ENCODE measurements around the gene SLC5A5. TPM values are rescaled to one million over a fixed set of nuclear protein-coding genes. Genes with fewer than 3 reads are reported as not detected.

Gene SLC5A5
- total and polyA plus RNA-seq, 2 of the 8 experiments (the other 6 are each of a cell fraction or from before 2014, with no cell fraction given), result 1.5 to 1.8 TPM

DNA sequence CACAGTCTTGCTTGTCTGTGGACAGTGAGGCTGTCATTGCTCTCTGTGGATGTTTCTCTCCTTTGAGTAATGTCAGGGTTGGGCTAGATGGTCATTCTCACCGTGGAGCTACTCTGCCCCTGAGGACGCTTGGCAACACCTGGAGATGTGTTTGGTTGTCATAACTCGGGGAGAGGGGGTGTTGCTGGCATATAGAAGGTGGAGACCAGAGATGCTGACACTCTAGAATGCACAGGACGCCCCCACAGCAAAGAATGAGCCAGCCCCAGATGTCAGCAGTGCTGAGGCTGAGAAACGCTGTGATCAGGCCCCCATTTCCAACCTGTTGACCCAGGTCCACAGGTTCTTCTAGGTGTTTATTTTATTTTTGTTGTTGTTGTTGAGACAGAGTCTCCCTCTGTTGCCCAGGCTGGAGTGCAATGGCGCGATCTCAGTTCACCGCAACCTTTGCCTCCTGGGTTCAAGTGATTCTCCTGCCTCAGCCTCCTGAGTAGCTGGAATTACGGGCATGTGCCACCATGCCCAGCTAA lies 65.7 kb downstream of the SLC5A5 start (continued):
- TF ChIP-seq FOSL1 (IDR thresholded peaks at IDR 0.05; ENCODE audit: insufficient read depth, low read depth, low read length) (no peak), CREB1 (IDR thresholded peaks at IDR 0.05) (no peak), EGR1 (IDR thresholded peaks at IDR 0.05; ENCODE audit: borderline replicate concordance, low read depth, low read length) (no peak), TAF7 (optimal IDR thresholded peaks at IDR 0.05; ENCODE audit: borderline replicate concordance, low read depth, low read length) (no peak), RAD21 (IDR thresholded peaks at IDR 0.05 in 1 of 2, conservative IDR thresholded peaks at IDR 0.05 in 1 of 2; ENCODE audit: low read depth in 2 of 2, low read length in 2 of 2) (no peak)
